CD4-positive, CD25-positive, alpha-beta regulatory T cell (primary cell): Measurements from ENCODE around the gene CIROP. TPM values are rescaled to one million over a fixed set of nuclear protein-coding genes. Genes with fewer than 3 reads are reported as not detected.

Experiments used
- ATAC-seq, 2 donors: fragments of 150-1000 bp; cut with Tn5 transposase; one replicate each; pipeline ENCODE4 v1.10.0; 2021; ENCODE audit warnings: low read depth in 2 of 2, moderate number of reproducible peaks in 2 of 2, moderate library complexity in 1 of 2
- DNase-seq, 3 donors: peaks; one replicate each; pipeline versions ENCODE4 v3.0.0 to v3.0.0-alpha.2; 2012 to 2022; ENCODE audit warnings: mixed read lengths in 1 of 3
- H3K27ac ChIP-seq: one replicate; pipeline ENCODE4 v1.7.0; 2013; ENCODE audit warnings: mild to moderate bottlenecking, low read length; ENCODE audit not compliant: insufficient read depth, poor library complexity, severe bottlenecking
- H3K27me3 ChIP-seq: one replicate; pipeline ENCODE4 v1.7.0; 2013; ENCODE audit warnings: low read length; ENCODE audit not compliant: control insufficient read depth, insufficient read depth
- H3K36me3 ChIP-seq: one replicate; pipeline ENCODE4 v1.7.0; 2013; ENCODE audit warnings: mild to moderate bottlenecking, low read length, moderate library complexity; ENCODE audit not compliant: control insufficient read depth, insufficient read depth
- H3K4me1 ChIP-seq: 2 replicates; pipeline ENCODE4 v1.7.0; 2013; ENCODE audit warnings: mild to moderate bottlenecking, low read length; ENCODE audit not compliant: insufficient read depth, control insufficient read depth, poor library complexity, severe bottlenecking
- H3K4me3 ChIP-seq: one replicate; pipeline ENCODE4 v1.7.0; 2013; ENCODE audit warnings: low read depth, mild to moderate bottlenecking, low read length, moderate library complexity
- H3K9me3 ChIP-seq, 2 experiments: 1 replicate in 1 of 2; 2 replicates in 1 of 2; pipeline ENCODE4 v1.7.0; 2013; ENCODE audit warnings: low read length in 2 of 2, mild to moderate bottlenecking in 1 of 2, moderate library complexity in 1 of 2; ENCODE audit not compliant: control insufficient read depth in 2 of 2
- H3K27ac Mint-ChIP-seq, 3 donors: one replicate each; pipeline ENCODE4 v1.8.0; 2020 to 2022; ENCODE audit warnings: mild to moderate bottlenecking in 3 of 3, mixed read lengths in 3 of 3, moderate library complexity in 2 of 3
- H3K27me3 Mint-ChIP-seq: one replicate; pipeline ENCODE4 v1.8.0; 2022; ENCODE audit warnings: mild to moderate bottlenecking, mixed read lengths
- H3K36me3 Mint-ChIP-seq: one replicate; pipeline ENCODE4 v1.8.0; 2020; ENCODE audit warnings: mixed read lengths
- H3K4me1 Mint-ChIP-seq, 4 donors: one replicate each; pipeline ENCODE4 v1.8.0; 2020 to 2022; ENCODE audit warnings: mixed read lengths in 4 of 4, mild to moderate bottlenecking in 1 of 4
- H3K4me3 Mint-ChIP-seq, 4 donors: one replicate each; pipeline ENCODE4 v1.8.0; 2020 to 2022; ENCODE audit warnings: mild to moderate bottlenecking in 4 of 4, mixed read lengths in 4 of 4, moderate library complexity in 3 of 4
- H3K9me3 Mint-ChIP-seq, 7 donors: one replicate each; pipeline ENCODE4 v1.8.0; 2020 to 2022; ENCODE audit warnings: mixed read lengths in 7 of 7, mild to moderate bottlenecking in 3 of 7, moderate library complexity in 2 of 7
- polyA plus RNA-seq, 4 donors: library from polyadenylated mRNA; unstranded; fragments of 300-500 nt; fragmentation: Illumina TruSeq; gene quantifications; one replicate each; pipeline ENCODE4 v1.2.3, GENCODE V29; 2021
- total RNA-seq: library from RNA; stranded (reverse); gene quantifications from one replicate; pipeline ENCODE4 v1.2.3, GENCODE V29; 2022

CIROP gene
- total and polyA plus RNA-seq, 5 donors from 2014 or later = 0.23 TPM; not detected in 4

DNA sequence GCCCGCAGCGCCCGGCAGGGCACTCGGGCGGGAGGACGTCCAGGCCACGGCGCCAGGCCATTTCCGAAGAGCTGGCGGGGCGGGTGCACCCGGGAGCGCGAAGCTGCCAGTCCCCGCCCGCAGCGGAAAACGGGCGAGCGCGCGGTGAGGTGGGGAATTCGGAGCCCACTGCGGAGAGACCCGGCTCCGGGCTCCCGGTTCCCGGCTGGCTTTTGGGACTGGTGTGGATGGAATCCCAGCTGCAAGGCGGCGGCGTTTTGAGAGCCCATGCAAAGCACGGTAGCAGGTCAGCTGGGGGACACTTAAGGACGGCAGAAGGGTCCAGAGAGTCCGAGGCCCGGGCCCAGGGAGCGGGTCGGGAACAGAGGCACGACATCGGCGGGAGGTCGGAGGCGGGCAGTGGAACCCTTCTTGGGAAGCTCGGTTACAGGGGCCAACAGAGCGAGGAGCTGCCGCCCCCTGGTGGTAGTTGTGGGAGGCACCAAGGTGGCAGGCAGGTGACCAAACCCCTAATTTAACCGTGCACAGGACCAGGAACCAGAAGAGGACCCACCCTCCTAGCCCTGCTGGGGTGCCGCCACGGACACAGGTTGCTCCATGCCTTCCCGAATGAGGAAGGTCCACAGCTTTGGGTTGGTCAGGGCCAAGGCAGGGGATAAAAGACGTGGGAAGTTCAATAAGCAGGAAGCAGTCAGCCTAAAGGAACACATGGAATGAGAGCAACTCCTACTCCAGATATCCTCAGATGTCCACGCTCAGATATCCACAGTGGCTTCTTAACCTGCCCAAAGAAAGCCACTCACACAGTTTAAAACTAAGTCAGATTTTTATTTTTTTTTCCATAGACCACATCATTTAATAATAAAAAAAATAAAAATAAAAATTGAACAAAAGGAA is 46.8 kb downstream of the CIROP start:
- peaks cover 0 to 19% (median 15%) of the 10 kb centered on the region in 4 donors for H3K4me1 Mint-ChIP-seq
- Histone ChIP-seq H3K36me3 (peaks cover 38% of the 10 kb centered on the region), H3K4me1 (peaks cover 22% of the 10 kb centered on the region), H3K9me3 (no peaks in the 10 kb centered on the region), H3K4me3 (peak overlapping the region; percentile 26), H3K27ac (no peak overlapping the region), H3K27me3 (no peaks in the 10 kb centered on the region)
- H3K4me3 Mint-ChIP-seq = peak overlapping the region; percentile 72 to 96 (median 90)
- H3K36me3 Mint-ChIP-seq = peaks cover 14% of the 10 kb centered on the region
- DNase-seq (peak; percentile 77 to 86 (median 84)), ATAC-seq (peak; percentile 71 to 74)
- H3K27me3 Mint-ChIP-seq = no peaks in the 10 kb centered on the region
- no peaks in the 10 kb centered on the region for H3K9me3 Mint-ChIP-seq
- peak overlapping the region in 2 of 3 donors; percentile 32 to 84 for H3K27ac Mint-ChIP-seq

DNA sequence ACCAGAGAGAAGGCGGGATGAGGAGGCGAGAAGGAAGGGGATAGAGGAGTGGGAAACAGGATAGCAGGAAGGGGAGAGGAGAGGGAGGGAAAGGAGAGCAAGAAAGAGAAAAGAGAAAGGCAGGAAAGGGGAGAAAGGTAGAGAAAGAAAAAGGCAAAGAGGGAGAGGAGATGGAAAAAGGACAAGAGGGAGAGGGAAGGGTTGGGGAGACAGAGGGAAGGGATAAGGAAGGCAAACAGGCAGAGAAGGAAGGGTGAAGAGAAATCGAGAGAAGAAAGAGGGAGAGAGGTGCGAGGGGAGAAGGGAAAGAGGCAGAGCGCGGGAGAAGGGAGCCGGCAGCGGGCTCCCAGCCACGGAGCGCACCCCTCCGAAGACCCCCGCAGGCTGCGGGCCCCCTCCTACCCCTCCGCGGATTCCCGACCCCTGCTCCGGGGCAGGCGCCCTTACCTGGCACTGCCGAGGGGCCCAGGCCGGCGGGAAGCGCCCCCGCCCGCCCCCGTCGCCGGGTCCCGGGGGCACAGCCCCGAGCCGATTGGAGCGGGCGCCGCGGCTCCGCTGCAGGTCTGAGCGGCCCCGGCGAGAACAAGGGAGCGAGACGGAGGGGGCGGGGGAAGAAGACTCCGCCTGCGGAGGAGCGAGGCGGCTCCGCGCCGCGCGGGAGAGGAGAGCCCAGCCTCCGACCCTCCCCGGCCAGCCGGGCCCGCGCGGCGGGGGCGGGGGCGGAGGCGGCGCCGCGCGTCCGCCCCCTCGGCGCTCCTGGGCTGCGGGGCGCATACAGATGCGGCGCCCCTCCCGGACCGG is 47.6 kb downstream of the CIROP start, which contains the start of gene CDH24:
Gene CDH24 (minus strand): TSS at position 565 of the 801 bp plus-strand sequence. CDS start 1,787 bp downstream, outside the sequence.
- no peaks in the 10 kb centered on the region for H3K9me3 ChIP-seq

DNA sequence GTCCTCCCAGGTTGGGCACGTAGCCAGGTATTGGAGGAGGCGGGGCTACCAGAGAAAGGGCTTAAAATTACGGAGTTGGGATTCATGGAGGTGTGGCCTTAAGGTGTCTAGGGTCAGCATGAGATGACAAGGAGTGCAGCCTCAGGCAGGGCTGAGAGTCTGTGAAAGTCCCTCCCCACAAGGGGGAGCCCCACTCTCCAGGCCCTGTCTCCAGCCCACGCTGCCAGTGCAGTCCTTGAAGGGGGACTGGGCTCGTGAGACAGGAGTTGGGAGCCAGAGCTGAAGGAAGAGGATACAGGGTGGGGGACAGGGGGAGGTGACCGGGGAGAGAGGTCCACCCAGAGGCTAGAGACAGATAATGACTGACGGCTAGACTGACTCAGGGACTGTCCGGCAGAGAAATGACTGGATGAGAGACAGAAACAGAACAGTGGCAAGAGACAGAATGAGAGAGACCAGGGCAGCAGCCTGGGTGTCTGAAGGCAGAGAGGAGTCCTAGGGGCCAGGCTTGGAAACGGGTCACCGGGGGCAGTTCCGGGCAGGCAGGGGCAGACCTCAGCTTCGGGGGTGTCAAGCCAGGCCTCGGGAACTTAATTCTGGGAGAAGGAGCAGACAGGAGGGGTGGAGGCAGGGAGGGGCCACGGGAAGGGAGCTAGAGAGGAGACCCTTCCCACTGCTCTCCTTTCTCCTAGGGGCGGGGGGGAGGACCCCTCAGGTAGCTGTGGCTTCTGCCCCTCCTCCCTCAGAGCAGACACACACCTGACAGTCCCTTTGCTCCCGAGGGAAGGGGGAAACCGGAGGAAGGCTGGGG is 48.4 kb downstream of the CIROP start:
- Histone ChIP-seq H3K27ac (no peak overlapping the region), H3K4me1 (peaks cover 22% of the 10 kb centered on the region), H3K4me3 (peak overlapping the region; percentile 51), H3K9me3 (no peaks in the 10 kb centered on the region), H3K36me3 (peaks cover 26% of the 10 kb centered on the region), H3K27me3 (no peaks in the 10 kb centered on the region)
- no peaks in the 10 kb centered on the region for H3K9me3 Mint-ChIP-seq
- peak overlapping the region; percentile 87 to 93 (median 91) for H3K4me3 Mint-ChIP-seq
- H3K36me3 Mint-ChIP-seq = peaks cover 5% of the 10 kb centered on the region
- DNase-seq = peak; percentile 59 to 75 (median 68)
- ATAC-seq = peak; percentile 72 to 75
- peaks cover 0 to 21% (median 15%) of the 10 kb centered on the region in 4 donors for H3K4me1 Mint-ChIP-seq
- H3K27me3 Mint-ChIP-seq = no peaks in the 10 kb centered on the region
- H3K27ac Mint-ChIP-seq = peak overlapping the region; percentile 78 to 87 (median 84)

More for the DNA sequence above, 47.6 kb downstream of the CIROP start, which contains the start of gene CDH24:
- H3K27ac ChIP-seq = no peak within 1 kb of the TSS
- H3K4me3 ChIP-seq = peak within 1 kb of the TSS; percentile 51
- no peaks in the 10 kb centered on the region for H3K9me3 Mint-ChIP-seq
- peaks cover 22% of the 10 kb centered on the region for H3K4me1 ChIP-seq
- H3K36me3 ChIP-seq = peaks cover 30% of the 10 kb centered on the region
- H3K27me3 ChIP-seq = no peaks in the 10 kb centered on the region
- peaks cover 6% of the 10 kb centered on the region for H3K36me3 Mint-ChIP-seq
- peak; percentile 58 to 63 for ATAC-seq
- H3K4me3 Mint-ChIP-seq = peak within 1 kb of the TSS; percentile 89 to 96 (median 92)
- no peaks in the 10 kb centered on the region for H3K27me3 Mint-ChIP-seq
- DNase-seq = peak; percentile 54 to 75 (median 67)
- H3K4me1 Mint-ChIP-seq = peaks cover 0 to 21% (median 15%) of the 10 kb centered on the region in 4 donors
- H3K27ac Mint-ChIP-seq = peak within 1 kb of the TSS; percentile 78 to 87 (median 84)

- Histone ChIP-seq H3K4me3 (no peak overlapping the region), H3K4me1 (peaks cover 22% of the 10 kb centered on the region), H3K9me3 (no peaks in the 10 kb centered on the region), H3K27me3 (no peaks in the 10 kb centered on the region), H3K27ac (no peak overlapping the region), H3K36me3 (peaks cover 20% of the 10 kb centered on the region)
- H3K4me3 Mint-ChIP-seq = peak overlapping the region in 3 of 4 donors; percentile 11 to 91 (median 87)
- DNase-seq (no peak), ATAC-seq (no peak)
- H3K9me3 Mint-ChIP-seq = no peaks in the 10 kb centered on the region
- peak overlapping the region in 2 of 3 donors; percentile 84 to 87 for H3K27ac Mint-ChIP-seq
- H3K27me3 Mint-ChIP-seq = no peaks in the 10 kb centered on the region
- peaks cover 0 to 21% (median 15%) of the 10 kb centered on the region in 4 donors for H3K4me1 Mint-ChIP-seq
- peaks cover 1% of the 10 kb centered on the region for H3K36me3 Mint-ChIP-seq
Observed at GRCh38 chr14:23055621-23056144, 49.1 kb downstream of the CIROP start.

DNA sequence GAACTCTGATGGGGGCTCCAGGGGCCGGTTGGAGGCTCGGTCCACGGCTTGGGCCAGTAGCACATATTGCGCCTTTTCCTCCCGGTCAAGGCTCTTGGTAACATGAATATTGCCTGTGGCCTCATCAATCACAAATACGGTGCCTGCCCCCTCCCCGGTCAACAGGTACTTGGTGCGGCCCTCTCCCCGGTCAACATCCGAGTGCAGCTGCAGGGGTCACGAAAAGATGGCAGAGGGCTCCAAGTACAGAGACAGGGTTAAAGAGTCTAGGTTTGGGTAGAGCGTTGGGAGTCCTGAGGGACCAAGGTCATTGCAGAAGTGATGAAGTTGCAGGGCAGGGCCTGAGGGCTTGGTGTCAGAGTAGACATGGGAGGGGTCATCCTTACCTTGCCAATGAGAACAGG is 49.6 kb downstream of the CIROP start:
- no peaks in the 10 kb centered on the region for H3K9me3 Mint-ChIP-seq
- H3K36me3 ChIP-seq = peaks cover 14% of the 10 kb centered on the region
- H3K4me3 Mint-ChIP-seq = peak overlapping the region in 2 of 4 donors; percentile 33 to 91
- no peaks in the 10 kb centered on the region for H3K36me3 Mint-ChIP-seq
- ATAC-seq (no peak), DNase-seq (no peak)
- peaks cover 0 to 21% (median 15%) of the 10 kb centered on the region in 4 donors for H3K4me1 Mint-ChIP-seq
- H3K27ac Mint-ChIP-seq = no peak overlapping the region
- H3K4me1 ChIP-seq = peaks cover 22% of the 10 kb centered on the region
- no peak overlapping the region for H3K4me3 ChIP-seq
- H3K27me3 ChIP-seq = no peaks in the 10 kb centered on the region
- H3K27ac ChIP-seq = no peak overlapping the region
- H3K27me3 Mint-ChIP-seq = no peaks in the 10 kb centered on the region
- no peaks in the 10 kb centered on the region for H3K9me3 ChIP-seq

- Mint-ChIP-seq H3K27me3 (no peaks in the 10 kb centered on the region), H3K9me3 (no peaks in the 10 kb centered on the region), H3K4me1 (peaks cover 0 to 21% (median 15%) of the 10 kb centered on the region in 4 donors), H3K27ac (no peak overlapping the region), H3K4me3 (peak overlapping the region in 2 of 4 donors; percentile 33 to 91), H3K36me3 (no peaks in the 10 kb centered on the region)
- DNase-seq (no peak), ATAC-seq (no peak)
- Histone ChIP-seq H3K4me3 (no peak overlapping the region), H3K27ac (no peak overlapping the region), H3K36me3 (peaks cover 7% of the 10 kb centered on the region), H3K27me3 (no peaks in the 10 kb centered on the region), H3K4me1 (peaks cover 22% of the 10 kb centered on the region), H3K9me3 (no peaks in the 10 kb centered on the region)
Observed at GRCh38 chr14:23054000-23054811, 50.6 kb downstream of the CIROP start.
